HCT116 (cell line): ENCODE data around the gene KCNK16. TPM values are rescaled to one million over a fixed set of nuclear protein-coding genes. Genes with fewer than 3 reads are reported as not detected.

Experiments
- ATAC-seq: fragments of 200-7000 bp; cut with Tn5 transposase; 2 replicates; pipeline ENCODE4 v1.9.1; 2020; ENCODE audit warnings: mild to moderate bottlenecking, moderate library complexity
- BruUV-seq: library from RNA; stranded (reverse); fragments of 400-500 nt; replicated peaks from 2 replicates; lab custom pipeline; 2021; lab: Mats Ljungman, UMichigan
- CTCF ChIA-PET: fragments of 300-600 bp; sonication (Branson Sonifier 250); formaldehyde crosslinking; loops from one replicate; lab custom pipeline; 2021; ENCODE audit warnings: antibody characterized with exemption; lab: Charles Lee
- POLR2A ChIA-PET: fragments of 300-600, 350-600 bp; sonication (Branson Sonifier 250); formaldehyde crosslinking; loops from one replicate; lab custom pipeline; 2021; ENCODE audit warnings: antibody characterized with exemption; lab: Charles Lee
- RAD21 ChIA-PET, 2 experiments: fragments of 300-600 bp; sonication (Branson Sonifier 250); formaldehyde crosslinking; loops; one replicate each; lab custom pipeline; 2023; ENCODE audit warnings: low total read pairs in 2 of 2; ENCODE audit not compliant: uncharacterized antibody in 2 of 2, unreplicated experiment in 2 of 2, low non-redundant PET in 1 of 2; lab: Charles Lee
- DNase-seq: peaks from one replicate; pipeline ENCODE4 v3.0.0-alpha.2; 2010; ENCODE audit warnings: low read depth, low spot score
- H2AFZ ChIP-seq: fragments of 200-600 bp; shearing (Covaris generic), sonication (generic); 2 replicates; pipeline ENCODE4 v1.6.1; 2017; ENCODE audit warnings: low read depth, mixed run types, mixed read lengths, antibody characterized with exemption, low read length; ENCODE audit not compliant: poor library complexity, severe bottlenecking
- H3K27ac ChIP-seq: 2 replicates; pipeline ENCODE4 v1.5.1; 2012; ENCODE audit warnings: low read depth, low read length
- H3K27me3 ChIP-seq: fragments of 200-600 bp; sonication (generic); 2 replicates; pipeline ENCODE4 v1.6.1; 2016; ENCODE audit warnings: mixed run types, low read length, mixed read lengths; ENCODE audit not compliant: insufficient read depth
- H3K36me3 ChIP-seq, 2 experiments: fragments of 200-500 bp in 1 of 2; fragments of 200-600 bp in 1 of 2; sonication (Bioruptor generic) in 1 of 2; sonication (generic) in 1 of 2; 2 replicates each; pipeline versions ENCODE4 v1.5.1 to v1.6.1; 2014 to 2016; ENCODE audit warnings: low read length in 2 of 2, inconsistent platforms in 1 of 2, mixed read lengths in 1 of 2, mixed run types in 1 of 2; ENCODE audit not compliant: insufficient read depth in 2 of 2, control insufficient read depth in 1 of 2
- H3K4me1 ChIP-seq, 2 experiments: fragments of 200-600 bp in 1 of 2; sonication (generic) in 1 of 2; 2 replicates each; pipeline versions ENCODE4 v1.5.1 to v1.6.1; 2012 to 2017; ENCODE audit warnings: low read length in 2 of 2, inconsistent platforms in 1 of 2, mild to moderate bottlenecking in 1 of 2, mixed read lengths in 1 of 2, mixed run types in 1 of 2, moderate library complexity in 1 of 2; ENCODE audit not compliant: insufficient read depth in 2 of 2, control insufficient read depth in 1 of 2
- H3K4me2 ChIP-seq: fragments of 200-600 bp; sonication (generic); 2 replicates; pipeline ENCODE4 v1.6.1; 2017; ENCODE audit warnings: mixed run types, low read length, mixed read lengths
- H3K4me3 ChIP-seq, 2 experiments: fragments of 200-600 bp in 1 of 2; sonication (generic) in 1 of 2; replicated peaks in 1 of 2; 2 replicates each; pipeline ENCODE4 v1.5.1; 2011 to 2016; ENCODE audit warnings: low read length in 2 of 2, control low read depth in 1 of 2, low read depth in 1 of 2, mild to moderate bottlenecking in 1 of 2, mixed read lengths in 1 of 2, mixed run types in 1 of 2
- H3K79me2 ChIP-seq: fragments of 200-600 bp; sonication (generic); 2 replicates; pipeline ENCODE4 v1.6.1; 2017; ENCODE audit warnings: mild to moderate bottlenecking, mixed run types, low read length, moderate library complexity, mixed read lengths; ENCODE audit not compliant: insufficient read depth
- H3K9ac ChIP-seq: fragments of 200-600 bp; sonication (generic); 2 replicates; pipeline ENCODE4 v1.6.1; 2016; ENCODE audit warnings: low read length, mixed read lengths
- H3K9me2 ChIP-seq: fragments of 200-600 bp; sonication (generic), shearing (Covaris generic); 2 replicates; pipeline ENCODE4 v1.6.1; 2017; ENCODE audit warnings: mixed run types, mild to moderate bottlenecking, moderate library complexity; ENCODE audit not compliant: insufficient read depth
- H3K9me3 ChIP-seq, 2 experiments: fragments of 200-500 bp in 1 of 2; fragments of 200-600 bp in 1 of 2; sonication (Bioruptor generic) in 1 of 2; sonication (generic) in 1 of 2; 2 replicates each; pipeline ENCODE4 v1.6.1; 2014 to 2017; ENCODE audit warnings: low read length in 2 of 2, mixed read lengths in 2 of 2, inconsistent platforms in 1 of 2, low read depth in 1 of 2, mild to moderate bottlenecking in 1 of 2, mixed run types in 1 of 2, moderate library complexity in 1 of 2; ENCODE audit not compliant: control insufficient read depth in 1 of 2, insufficient read depth in 1 of 2
- H4K20me1 ChIP-seq: fragments of 200-600 bp; sonication (generic), shearing (Covaris generic); 2 replicates; pipeline ENCODE4 v1.6.1; 2017; ENCODE audit warnings: mixed run types, mild to moderate bottlenecking, moderate library complexity; ENCODE audit not compliant: insufficient read depth
- CBX3 ChIP-seq: IDR thresholded peaks from 2 replicates; pipeline ENCODE4 v1.6.1; 2012; ENCODE audit warnings: low read depth
- EGR1 ChIP-seq: IDR thresholded peaks from 2 replicates; pipeline ENCODE4 v1.6.1; 2012; ENCODE audit warnings: low read depth
- ELF1 ChIP-seq: IDR thresholded peaks from 2 replicates; pipeline ENCODE4 v1.6.1; 2012; ENCODE audit warnings: low read depth, borderline replicate concordance
- EZH2 ChIP-seq: fragments of 200-600 bp; sonication (generic); IDR thresholded peaks from 2 replicates; pipeline ENCODE4 v1.6.1; 2017; ENCODE audit warnings: antibody characterized with exemption, mixed run types
- EZH2phosphoT487 ChIP-seq: fragments of 200-600 bp; IDR thresholded peaks from 2 replicates; pipeline ENCODE4 v1.6.1; 2018; ENCODE audit warnings: antibody characterized with exemption, borderline replicate concordance
- FOSL1 ChIP-seq: IDR thresholded peaks from 2 replicates; pipeline ENCODE4 v1.6.1; 2012; ENCODE audit warnings: low read depth
- JUND ChIP-seq: IDR thresholded peaks from 2 replicates; pipeline ENCODE4 v1.6.1; 2012
- POLR2A ChIP-seq: IDR thresholded peaks from 2 replicates; pipeline ENCODE4 v1.7.0; 2011; ENCODE audit warnings: borderline replicate concordance; ENCODE audit not compliant: insufficient read depth, insufficient read length; ENCODE audit errors: extremely low read depth
- POLR2AphosphoS5 ChIP-seq: IDR thresholded peaks from 2 replicates; pipeline ENCODE4 v1.6.1; 2011; ENCODE audit warnings: mild to moderate bottlenecking, low read depth, low read length, moderate library complexity
- RAD21 ChIP-seq: IDR thresholded peaks from 2 replicates; pipeline ENCODE4 v1.6.1; 2012; ENCODE audit warnings: low read depth, mild to moderate bottlenecking
- SIN3A ChIP-seq: IDR thresholded peaks from 2 replicates; pipeline ENCODE4 v1.6.1; 2012; ENCODE audit warnings: low read depth
- SP1 ChIP-seq: IDR thresholded peaks from 2 replicates; pipeline ENCODE4 v1.6.1; 2012; ENCODE audit warnings: low read depth
- SRF ChIP-seq: IDR thresholded peaks from 2 replicates; pipeline ENCODE4 v1.6.1; 2012; ENCODE audit warnings: low read depth
- YY1 ChIP-seq: IDR thresholded peaks from 2 replicates; pipeline ENCODE4 v1.6.1; 2011; ENCODE audit warnings: low read length, low read depth, moderate library complexity, mild to moderate bottlenecking; ENCODE audit not compliant: insufficient replicate concordance; ENCODE audit errors: extremely low read depth
- ZFX ChIP-seq: fragments of 450-650 bp; IDR thresholded peaks from 2 replicates; pipeline ENCODE4 v1.6.1; 2017
- intact Hi-C: fragments of 100-400 bp; cut with micrococcal nuclease; formaldehyde crosslinking; loops from 2 replicates; pipeline ENCODE4 v1.10.0; 2022
- total RNA-seq: library from RNA; stranded (reverse); gene quantifications from one replicate; pipeline ENCODE4 v1.2.1, GENCODE V29; 2021; ENCODE audit not compliant: unreplicated experiment
- TF ChIP-seq, protein P1 (sequence below): IDR thresholded peaks from 2 replicates; pipeline ENCODE4 v1.6.1; 2011; ENCODE audit warnings: mild to moderate bottlenecking, low read length, moderate library complexity; ENCODE audit not compliant: insufficient replicate concordance; ENCODE audit errors: extremely low read depth
- TF ChIP-seq, protein P2 (sequence below): IDR thresholded peaks from 2 replicates; pipeline ENCODE4 v1.6.1; 2012
- TF ChIP-seq, protein P3 (sequence below): IDR thresholded peaks from 2 replicates; pipeline ENCODE4 v1.6.1; 2012
- TF ChIP-seq, protein P4 (sequence below), 3 experiments: fragments of 200-600 bp in 1 of 3; sonication (generic) in 1 of 3; IDR thresholded peaks in 2 of 3; conservative IDR thresholded peaks in 1 of 3; 2 replicates each; pipeline ENCODE4 v1.5.1; 2012 to 2017; ENCODE audit warnings: low read depth in 2 of 3, low read length in 2 of 3, antibody characterized with exemption in 1 of 3, borderline replicate concordance in 1 of 3, control low read depth in 1 of 3, mild to moderate bottlenecking in 1 of 3, mixed read lengths in 1 of 3, mixed run types in 1 of 3, moderate library complexity in 1 of 3; ENCODE audit not compliant: insufficient read depth in 1 of 3
- TF ChIP-seq, protein P5 (sequence below): IDR thresholded peaks from 2 replicates; pipeline ENCODE4 v1.6.1; 2012; ENCODE audit warnings: low read depth

KCNK16 gene
- total RNA-seq, 1 experiment from 2014 or later: not detected

DNA sequence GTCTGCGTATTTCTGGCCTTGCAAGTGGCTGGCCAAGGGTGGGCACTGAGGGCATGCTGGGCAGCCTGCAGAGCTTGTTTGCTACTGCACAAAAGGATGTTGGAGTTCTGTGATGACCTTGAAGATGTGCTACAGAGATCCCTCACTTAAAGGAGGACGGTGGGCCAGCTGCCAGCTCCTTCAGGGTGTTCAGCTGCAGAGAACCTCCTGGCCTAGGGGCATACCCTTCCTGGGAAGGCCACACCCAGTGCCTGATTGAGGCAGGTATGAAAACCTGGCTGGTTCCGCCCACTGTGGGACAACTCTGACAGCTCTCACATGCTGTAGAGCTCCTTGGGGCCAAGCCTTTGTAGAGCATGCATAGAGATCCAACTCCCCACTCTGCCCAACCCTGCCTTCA is 5.2 kb downstream of the KCNK16 start:
- RAD21 ChIA-PET: no interaction called here
- H3K4me2 ChIP-seq: no peak overlapping the region
- peaks cover 10% of the 10 kb centered on the region; the same call in 1 of the 2 replicates for H3K27me3 ChIP-seq
- TF ChIP-seq POLR2AphosphoS5 (no peak), RAD21 (no peak), ELF1 (no peak), EZH2 (no peak), SP1 (no peak), YY1 (no peak), CBX3 (no peak), EZH2phosphoT487 (no peak), EGR1 (no peak), POLR2A (no peak), JUND (no peak), SIN3A (no peak), SRF (no peak), FOSL1 (no peak), ZFX (no peak)
- TF ChIP-seq, protein P1, sequence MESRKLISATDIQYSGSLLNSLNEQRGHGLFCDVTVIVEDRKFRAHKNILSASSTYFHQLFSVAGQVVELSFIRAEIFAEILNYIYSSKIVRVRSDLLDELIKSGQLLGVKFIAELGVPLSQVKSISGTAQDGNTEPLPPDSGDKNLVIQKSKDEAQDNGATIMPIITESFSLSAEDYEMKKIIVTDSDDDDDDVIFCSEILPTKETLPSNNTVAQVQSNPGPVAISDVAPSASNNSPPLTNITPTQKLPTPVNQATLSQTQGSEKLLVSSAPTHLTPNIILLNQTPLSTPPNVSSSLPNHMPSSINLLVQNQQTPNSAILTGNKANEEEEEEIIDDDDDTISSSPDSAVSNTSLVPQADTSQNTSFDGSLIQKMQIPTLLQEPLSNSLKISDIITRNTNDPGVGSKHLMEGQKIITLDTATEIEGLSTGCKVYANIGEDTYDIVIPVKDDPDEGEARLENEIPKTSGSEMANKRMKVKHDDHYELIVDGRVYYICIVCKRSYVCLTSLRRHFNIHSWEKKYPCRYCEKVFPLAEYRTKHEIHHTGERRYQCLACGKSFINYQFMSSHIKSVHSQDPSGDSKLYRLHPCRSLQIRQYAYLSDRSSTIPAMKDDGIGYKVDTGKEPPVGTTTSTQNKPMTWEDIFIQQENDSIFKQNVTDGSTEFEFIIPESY: no peak
- TF ChIP-seq, protein P2, sequence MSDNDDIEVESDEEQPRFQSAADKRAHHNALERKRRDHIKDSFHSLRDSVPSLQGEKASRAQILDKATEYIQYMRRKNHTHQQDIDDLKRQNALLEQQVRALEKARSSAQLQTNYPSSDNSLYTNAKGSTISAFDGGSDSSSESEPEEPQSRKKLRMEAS: no peak
- TF ChIP-seq, protein P3, sequence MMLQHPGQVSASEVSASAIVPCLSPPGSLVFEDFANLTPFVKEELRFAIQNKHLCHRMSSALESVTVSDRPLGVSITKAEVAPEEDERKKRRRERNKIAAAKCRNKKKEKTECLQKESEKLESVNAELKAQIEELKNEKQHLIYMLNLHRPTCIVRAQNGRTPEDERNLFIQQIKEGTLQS: no peak
- TF ChIP-seq, protein P4, sequence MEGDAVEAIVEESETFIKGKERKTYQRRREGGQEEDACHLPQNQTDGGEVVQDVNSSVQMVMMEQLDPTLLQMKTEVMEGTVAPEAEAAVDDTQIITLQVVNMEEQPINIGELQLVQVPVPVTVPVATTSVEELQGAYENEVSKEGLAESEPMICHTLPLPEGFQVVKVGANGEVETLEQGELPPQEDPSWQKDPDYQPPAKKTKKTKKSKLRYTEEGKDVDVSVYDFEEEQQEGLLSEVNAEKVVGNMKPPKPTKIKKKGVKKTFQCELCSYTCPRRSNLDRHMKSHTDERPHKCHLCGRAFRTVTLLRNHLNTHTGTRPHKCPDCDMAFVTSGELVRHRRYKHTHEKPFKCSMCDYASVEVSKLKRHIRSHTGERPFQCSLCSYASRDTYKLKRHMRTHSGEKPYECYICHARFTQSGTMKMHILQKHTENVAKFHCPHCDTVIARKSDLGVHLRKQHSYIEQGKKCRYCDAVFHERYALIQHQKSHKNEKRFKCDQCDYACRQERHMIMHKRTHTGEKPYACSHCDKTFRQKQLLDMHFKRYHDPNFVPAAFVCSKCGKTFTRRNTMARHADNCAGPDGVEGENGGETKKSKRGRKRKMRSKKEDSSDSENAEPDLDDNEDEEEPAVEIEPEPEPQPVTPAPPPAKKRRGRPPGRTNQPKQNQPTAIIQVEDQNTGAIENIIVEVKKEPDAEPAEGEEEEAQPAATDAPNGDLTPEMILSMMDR (IDR thresholded peaks at IDR 0.05 in 2 of 3, conservative IDR thresholded peaks at IDR 0.05 in 1 of 3; ENCODE audit: borderline replicate concordance in 1 of 3, insufficient read depth in 1 of 3, low read depth in 2 of 3, low read length in 2 of 3): no peak
- TF ChIP-seq, protein P5, sequence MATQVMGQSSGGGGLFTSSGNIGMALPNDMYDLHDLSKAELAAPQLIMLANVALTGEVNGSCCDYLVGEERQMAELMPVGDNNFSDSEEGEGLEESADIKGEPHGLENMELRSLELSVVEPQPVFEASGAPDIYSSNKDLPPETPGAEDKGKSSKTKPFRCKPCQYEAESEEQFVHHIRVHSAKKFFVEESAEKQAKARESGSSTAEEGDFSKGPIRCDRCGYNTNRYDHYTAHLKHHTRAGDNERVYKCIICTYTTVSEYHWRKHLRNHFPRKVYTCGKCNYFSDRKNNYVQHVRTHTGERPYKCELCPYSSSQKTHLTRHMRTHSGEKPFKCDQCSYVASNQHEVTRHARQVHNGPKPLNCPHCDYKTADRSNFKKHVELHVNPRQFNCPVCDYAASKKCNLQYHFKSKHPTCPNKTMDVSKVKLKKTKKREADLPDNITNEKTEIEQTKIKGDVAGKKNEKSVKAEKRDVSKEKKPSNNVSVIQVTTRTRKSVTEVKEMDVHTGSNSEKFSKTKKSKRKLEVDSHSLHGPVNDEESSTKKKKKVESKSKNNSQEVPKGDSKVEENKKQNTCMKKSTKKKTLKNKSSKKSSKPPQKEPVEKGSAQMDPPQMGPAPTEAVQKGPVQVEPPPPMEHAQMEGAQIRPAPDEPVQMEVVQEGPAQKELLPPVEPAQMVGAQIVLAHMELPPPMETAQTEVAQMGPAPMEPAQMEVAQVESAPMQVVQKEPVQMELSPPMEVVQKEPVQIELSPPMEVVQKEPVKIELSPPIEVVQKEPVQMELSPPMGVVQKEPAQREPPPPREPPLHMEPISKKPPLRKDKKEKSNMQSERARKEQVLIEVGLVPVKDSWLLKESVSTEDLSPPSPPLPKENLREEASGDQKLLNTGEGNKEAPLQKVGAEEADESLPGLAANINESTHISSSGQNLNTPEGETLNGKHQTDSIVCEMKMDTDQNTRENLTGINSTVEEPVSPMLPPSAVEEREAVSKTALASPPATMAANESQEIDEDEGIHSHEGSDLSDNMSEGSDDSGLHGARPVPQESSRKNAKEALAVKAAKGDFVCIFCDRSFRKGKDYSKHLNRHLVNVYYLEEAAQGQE: no peak
- TF ChIP-seq, all 23 proteins: peak for 0
- no peaks in the 10 kb centered on the region for H3K79me2 ChIP-seq
- intact Hi-C loops: no loop called here
- no peak for DNase-seq
- no peak overlapping the region for H2AFZ ChIP-seq
- ATAC-seq: no peak
- no peaks in the 10 kb centered on the region for H4K20me1 ChIP-seq
- no peaks in the 10 kb centered on the region for H3K36me3 ChIP-seq
- no peak overlapping the region for H3K4me3 ChIP-seq
- no peak overlapping the region for H3K9ac ChIP-seq
- POLR2A ChIA-PET: no interaction called here
- no peak overlapping the region for H3K27ac ChIP-seq
- H3K4me1 ChIP-seq: no peaks in the 10 kb centered on the region
- no peaks in the 10 kb centered on the region for H3K9me2 ChIP-seq
- CTCF ChIA-PET: no interaction called here
- BruUV-seq: no TSS peak
- no peaks in the 10 kb centered on the region for H3K9me3 ChIP-seq
